ENCODE measurements around the gene PEPD. TPM values are rescaled to one million over a fixed set of nuclear protein-coding genes. Genes with fewer than 3 reads are reported as not detected.

Gene PEPD
- total RNA-seq (2022; extraction: Qiagen RNA extraction; ENCODE audit: low read depth) = 98.5 to 127 TPM (median 120 TPM) in 5 replicates

DNA sequence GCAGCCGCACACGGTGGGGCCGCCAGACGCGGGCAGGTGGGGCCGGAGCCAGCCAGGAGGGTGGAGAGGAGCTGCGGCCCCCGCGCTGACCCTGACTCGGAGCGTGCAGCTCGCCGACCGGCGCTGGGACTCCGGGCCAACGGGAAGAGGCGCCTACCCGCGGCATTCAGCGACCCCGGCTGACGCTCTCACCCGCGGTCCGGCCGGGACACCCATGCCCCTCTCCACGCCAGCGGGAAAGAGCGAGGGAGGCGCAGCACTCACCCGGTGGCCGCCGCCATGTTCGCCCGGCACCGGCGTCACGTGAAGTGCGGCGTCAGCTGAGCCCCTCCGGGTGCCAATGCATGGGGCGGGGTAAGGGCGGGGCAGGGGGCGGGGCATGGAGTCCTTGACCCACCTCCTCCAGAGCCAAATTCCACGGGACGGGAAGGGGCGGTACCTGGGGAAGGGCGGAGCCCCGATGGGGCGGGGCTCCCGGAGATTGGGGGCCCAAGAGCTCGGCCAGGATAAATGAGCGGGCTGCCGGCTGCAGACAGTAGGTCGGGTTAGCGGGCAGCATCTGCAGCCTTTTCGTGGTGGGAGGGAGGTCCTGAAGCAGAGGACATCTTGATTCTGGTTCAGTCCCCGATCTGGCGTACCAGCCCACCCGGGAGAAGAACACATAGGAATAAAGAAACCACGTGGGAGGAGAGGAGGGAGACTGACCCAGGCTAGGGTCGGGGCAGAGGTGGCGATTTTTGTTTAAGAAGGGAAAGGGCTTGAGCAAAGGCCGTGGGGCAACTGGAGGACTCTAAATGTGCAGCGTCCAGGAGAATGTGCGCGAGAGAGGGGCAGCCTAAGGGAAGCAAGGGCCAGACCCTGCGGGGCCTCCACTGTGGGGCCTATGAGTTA lies at the start of gene PEPD:
Gene PEPD (minus strand): TSS at position 312 of the 891 bp plus-strand sequence. CDS start 31 bp downstream, at position 281.

DNA sequence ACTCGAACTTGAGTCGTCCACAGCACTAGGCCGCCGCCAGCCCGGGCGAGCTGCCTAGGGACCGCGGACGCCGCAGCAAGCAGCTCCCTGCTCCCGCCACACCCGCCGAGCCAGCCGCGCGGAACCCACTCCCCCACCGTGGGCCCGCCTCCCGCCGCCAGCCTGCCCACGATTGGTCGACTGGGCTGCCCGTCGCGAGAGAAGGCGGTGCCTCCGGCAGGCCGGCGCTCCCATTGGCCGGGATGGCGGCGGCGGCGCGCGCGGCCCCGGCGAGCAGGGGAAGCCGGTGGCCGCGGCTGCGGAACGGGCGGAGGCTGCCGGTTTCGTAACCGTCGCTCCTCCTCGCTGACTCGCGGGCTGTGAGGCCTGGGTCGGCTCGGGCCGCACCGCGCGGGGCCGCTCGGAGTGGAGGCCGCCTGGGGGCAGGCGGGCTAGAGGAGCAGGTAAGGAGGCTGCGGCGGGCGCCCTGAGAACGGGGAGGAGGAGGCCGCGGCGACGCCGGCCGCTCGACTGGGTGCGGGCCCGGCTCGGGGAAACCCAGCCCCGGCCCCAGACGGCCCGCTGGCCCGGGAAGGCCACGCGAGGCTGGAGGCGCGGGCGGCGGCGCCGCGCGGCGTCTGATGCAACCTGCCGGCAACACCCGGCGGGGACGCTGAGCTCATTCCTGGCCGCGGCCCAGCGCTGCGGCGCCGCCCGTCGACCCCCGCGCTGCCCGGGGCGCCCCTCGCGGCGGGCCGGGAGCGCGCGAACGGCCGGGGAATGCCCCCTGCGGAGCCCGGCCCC lies 147.9 kb downstream of the PEPD start, which contains the start of gene CEBPG:
Gene CEBPG (plus strand): TSS at position 257 of the 783 bp plus-strand sequence. CDS start 5,531 bp downstream, outside the sequence.

Other genes with a start within 250 kb of the PEPD start
- gene CEBPA, start 219.3 kb downstream of the PEPD start, total RNA-seq (2022; extraction: Qiagen RNA extraction; ENCODE audit: low read depth) = 5.6 to 11.1 TPM (median 9.3 TPM) in 5 replicates
- 28.2 to 42.1 TPM (median 40.4 TPM) in 5 replicates for gene CEBPG, start 148.1 kb downstream of the PEPD start, total RNA-seq (2022; extraction: Qiagen RNA extraction; ENCODE audit: low read depth)
- 0.15 to 0.38 TPM (median 0.20 TPM) in 3 of 5 replicates, not detected in the others for gene CHST8, start 100.2 kb upstream of the PEPD start, total RNA-seq (2022; extraction: Qiagen RNA extraction; ENCODE audit: low read depth)

All from A549 treated with RU486 at 1 μM for 4 hours (cell line).